IMR-90 (cell line): Measurements from ENCODE around the gene ARVCF. TPM values are rescaled to one million over a fixed set of nuclear protein-coding genes. Genes with fewer than 3 reads are reported as not detected.

Experiments
- ATAC-seq: fragments of 200-7000 bp; cut with Tn5 transposase; 2 replicates; pipeline ENCODE4 v1.9.1; 2020; ENCODE audit warnings: low read depth, mild to moderate bottlenecking, moderate library complexity
- BruUV-seq: library from RNA; stranded (reverse); fragments of 400-500 nt; replicated peaks from 2 replicates; lab custom pipeline; 2021; lab: Mats Ljungman, UMichigan
- CTCF ChIA-PET: fragments of 300-600 bp; formaldehyde crosslinking; extraction: SDS; loops from one replicate; lab custom pipeline; 2021; ENCODE audit warnings: antibody characterized with exemption; lab: Yijun Ruan, JAX
- POLR2A ChIA-PET: fragments of 300-600 bp; sonication (Branson Sonifier 250); formaldehyde crosslinking; loops from one replicate; lab custom pipeline; 2022; ENCODE audit warnings: antibody characterized with exemption; ENCODE audit not compliant: unreplicated experiment; lab: Charles Lee
- DNase-seq: peaks from one replicate; pipeline ENCODE4 v3.0.0; 2013
- H2AFZ ChIP-seq: replicated peaks from 2 replicates; pipeline ENCODE3; 2013; ENCODE audit warnings: low read length, mild to moderate bottlenecking; ENCODE audit not compliant: poor library complexity
- H2AK5ac ChIP-seq: 2 replicates; pipeline ENCODE4 v1.6.1; 2013; ENCODE audit warnings: low read depth, low read length, inconsistent platforms
- H2AK9ac ChIP-seq: replicated peaks from 2 replicates; pipeline ENCODE3; 2013; ENCODE audit warnings: mild to moderate bottlenecking, low read depth, low read length, moderate library complexity; ENCODE audit not compliant: poor library complexity
- H2BK120ac ChIP-seq: 2 replicates; pipeline ENCODE4 v1.6.1; 2013; ENCODE audit warnings: low read depth, low read length, inconsistent platforms
- H2BK15ac ChIP-seq: 3 replicates; pipeline ENCODE4 v1.6.1; 2013; ENCODE audit warnings: low read depth, low read length, inconsistent platforms
- H2BK20ac ChIP-seq: 2 replicates; pipeline ENCODE4 v1.6.1; 2013; ENCODE audit warnings: low read depth, mild to moderate bottlenecking, inconsistent platforms, low read length, moderate library complexity
- H2BK5ac ChIP-seq: 2 replicates; pipeline ENCODE4 v1.6.1; 2013; ENCODE audit warnings: mild to moderate bottlenecking, low read depth, low read length, inconsistent platforms; ENCODE audit not compliant: poor library complexity, severe bottlenecking
- H3K14ac ChIP-seq: replicated peaks from 2 replicates; pipeline ENCODE4 v1.6.1; 2013; ENCODE audit warnings: low read depth, low read length, inconsistent platforms
- H3K18ac ChIP-seq: 2 replicates; pipeline ENCODE4 v1.6.1; 2013; ENCODE audit warnings: low read depth, low read length, control low read depth
- H3K23ac ChIP-seq: 2 replicates; pipeline ENCODE4 v1.6.1; 2013; ENCODE audit warnings: low read depth, low read length, inconsistent platforms
- H3K27ac ChIP-seq: 2 replicates; pipeline ENCODE4 v1.5.1; 2013; ENCODE audit warnings: mild to moderate bottlenecking, control low read depth, low read length; ENCODE audit not compliant: insufficient read depth
- H3K27me3 ChIP-seq: 2 replicates; pipeline ENCODE4 v1.6.1; 2013; ENCODE audit warnings: low read length; ENCODE audit not compliant: control insufficient read depth, insufficient read depth
- H3K36me3 ChIP-seq: 2 replicates; pipeline ENCODE4 v1.6.1; 2013; ENCODE audit warnings: low read length, mixed read lengths; ENCODE audit not compliant: control insufficient read depth, insufficient read depth
- H3K4ac ChIP-seq: 2 replicates; pipeline ENCODE4 v1.6.1; 2013; ENCODE audit warnings: low read depth, low read length, inconsistent platforms
- H3K4me1 ChIP-seq: 2 replicates; pipeline ENCODE4 v1.6.1; 2013; ENCODE audit warnings: low read length, mixed read lengths; ENCODE audit not compliant: control insufficient read depth, insufficient read depth
- H3K4me2 ChIP-seq: 2 replicates; pipeline ENCODE4 v1.6.1; 2013; ENCODE audit warnings: low read depth, mild to moderate bottlenecking, control low read depth, low read length, moderate library complexity
- H3K4me3 ChIP-seq: 2 replicates; pipeline ENCODE4 v1.5.1; 2013; ENCODE audit warnings: low read depth, mild to moderate bottlenecking, control low read depth, low read length, moderate library complexity; ENCODE audit not compliant: insufficient read depth
- H3K56ac ChIP-seq: 2 replicates; pipeline ENCODE4 v1.6.1; 2013; ENCODE audit warnings: low read length, inconsistent platforms; ENCODE audit not compliant: insufficient read depth; ENCODE audit errors: extremely low read depth
- H3K79me1 ChIP-seq, 2 experiments: 2 replicates each; pipeline ENCODE4 v1.6.1; 2013; ENCODE audit warnings: low read length in 2 of 2, inconsistent platforms in 1 of 2, low read depth in 1 of 2
- H3K9ac ChIP-seq: 2 replicates; pipeline ENCODE4 v1.6.1; 2013; ENCODE audit warnings: low read depth, low read length, control low read depth
- H3K9me1 ChIP-seq: 2 replicates; pipeline ENCODE4 v1.6.1; 2013; ENCODE audit warnings: low read length, inconsistent platforms; ENCODE audit not compliant: insufficient read depth
- H3K9me3 ChIP-seq: 2 replicates; pipeline ENCODE4 v1.6.1; 2013; ENCODE audit warnings: low read length; ENCODE audit not compliant: control insufficient read depth, insufficient read depth
- H4K20me1 ChIP-seq: 2 replicates; pipeline ENCODE4 v1.6.1; 2013; ENCODE audit warnings: low read length, inconsistent platforms; ENCODE audit not compliant: insufficient read depth
- H4K5ac ChIP-seq: 2 replicates; pipeline ENCODE4 v1.6.1; 2013; ENCODE audit warnings: mild to moderate bottlenecking, low read depth, low read length, control low read depth
- H4K8ac ChIP-seq, 2 experiments: 2 replicates each; pipeline ENCODE4 v1.6.1; 2013; ENCODE audit warnings: low read depth in 2 of 2, low read length in 2 of 2, control low read depth in 1 of 2, inconsistent platforms in 1 of 2
- H4K91ac ChIP-seq: 2 replicates; pipeline ENCODE4 v1.6.1; 2013; ENCODE audit warnings: low read depth, low read length, inconsistent platforms; ENCODE audit not compliant: insufficient read depth
- BHLHE40 ChIP-seq: fragments of 150-350 bp; IDR thresholded peaks from 2 replicates; pipeline ENCODE4 v1.6.1; 2016; ENCODE audit warnings: mild to moderate bottlenecking, low read depth, low read length
- RAD21 ChIP-seq: IDR thresholded peaks from 2 replicates; pipeline ENCODE4 v1.6.1; 2012; ENCODE audit warnings: low read length, improper control_type of control experiment
- SMC3 ChIP-seq: fragments of 150-350 bp; IDR thresholded peaks from 2 replicates; pipeline ENCODE4 v1.6.1; 2016; ENCODE audit warnings: low read depth, mild to moderate bottlenecking, antibody characterized with exemption, low read length, moderate library complexity
- WGBS, 2 experiments: methylation state at CpG; one replicate each; pipeline versions ENCODE4 v1.1.5 to v1.1.7; 2013; ENCODE audit warnings: missing lambda C conversion rate in 2 of 2; ENCODE audit not compliant: insufficient read length in 1 of 2; ENCODE audit errors: extremely low coverage in 2 of 2; 5-methylcytosine and 5-hydroxymethylcytosine counted together
- dilution Hi-C: fragments of 300-500 bp; cut with HindIII; formaldehyde crosslinking; loops from one replicate; pipeline ENCODE4 v1.14.3; 2018; ENCODE audit warnings: low sequenced_read_pairs; ENCODE audit not compliant: unreplicated experiment
- in situ Hi-C: fragments of 300-500 bp; cut with MboI; formaldehyde crosslinking; loops from 3 replicates; pipeline ENCODE4 v1.14.3; 2019; ENCODE audit warnings: low sequenced_read_pairs, inconsistent platforms, mixed read lengths
- intact Hi-C: fragments of 100-400 bp; cut with micrococcal nuclease; formaldehyde crosslinking; loops from 2 replicates; pipeline ENCODE4 v1.10.0; 2022
- polyA plus RNA-seq, 3 experiments: library from polyadenylated mRNA; depleted of rRNA; stranded (reverse); fragments of >200 nt; gene quantifications; 2 replicates each; pipeline ENCODE4 v1.2.3, GENCODE V29; 2012; ENCODE audit warnings: low replicate concordance in 1 of 3
- total RNA-seq: library from RNA; depleted of rRNA; stranded (reverse); fragments of >200 nt; gene quantifications from 2 replicates; pipeline ENCODE4 v1.2.3, GENCODE V29; 2012

ARVCF gene
- total and polyA plus RNA-seq, 2 of the 4 experiments (the other 2 are of a cell fraction) = 8.6 to 14.1 TPM

DNA sequence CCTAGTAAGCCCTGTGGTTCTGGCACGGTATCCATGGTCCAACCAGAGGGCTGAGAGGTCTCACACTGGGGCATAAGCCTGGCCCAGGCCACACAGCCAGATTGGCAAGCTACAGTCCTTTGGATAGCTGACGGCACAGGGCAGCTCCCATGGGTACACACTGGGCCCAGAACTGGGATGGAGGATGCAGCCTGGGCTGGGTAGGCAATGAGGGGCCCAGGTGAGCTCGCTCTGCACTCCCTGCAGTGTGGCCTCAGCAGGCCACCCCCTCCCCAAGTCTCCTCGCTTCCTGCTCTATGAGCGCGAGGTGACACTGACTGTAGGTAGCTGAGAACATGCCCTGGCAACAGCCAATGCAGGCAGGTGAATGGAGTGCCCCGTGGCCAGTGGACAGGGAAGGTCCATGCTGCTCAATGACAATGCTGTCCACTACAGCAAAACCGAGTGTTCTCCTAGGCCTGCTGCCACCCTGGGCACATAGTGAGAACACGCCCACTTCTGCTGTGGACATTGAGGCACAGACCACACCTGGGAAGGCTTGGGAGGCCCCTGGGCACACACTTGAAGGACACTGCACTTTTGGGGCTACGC lies 3.8 kb downstream of the ARVCF start:
- H3K9me3 ChIP-seq = no peaks in the 10 kb centered on the region
- no peaks in the 10 kb centered on the region for H3K36me3 ChIP-seq
- peak overlapping the region; percentile 87 for H2AK9ac ChIP-seq
- H2BK5ac ChIP-seq = no peak overlapping the region
- H2AK5ac ChIP-seq = peak overlapping the region; percentile 48
- no peak overlapping the region for H3K14ac ChIP-seq
- intact Hi-C loops = loop anchor here (1.0 to 5.0 kb wide), 2 partner anchors 43 to 281 kb away; no protein-coding TSS in a partner anchor
- in situ Hi-C loops = loop anchor here (5.0 kb wide), 1 partner anchor 41 kb away; no protein-coding TSS in a partner anchor
- no peak for ATAC-seq
- ChIA-PET CTCF (interaction anchor here (0.5 to 1.8 kb wide), 11 partner anchors 9 to 1890 kb away, joined by 3 to 8 read pairs (median 5); no protein-coding TSS in a partner anchor), POLR2A (no interaction called here)
- H3K56ac ChIP-seq = no peak overlapping the region
- TF ChIP-seq BHLHE40 (no peak), RAD21 (no peak), SMC3 (no peak)
- H3K23ac ChIP-seq = no peak overlapping the region
- H3K9me1 ChIP-seq = no peaks in the 10 kb centered on the region
- H3K27ac ChIP-seq = no peak overlapping the region
- BruUV-seq = no TSS peak
- peaks cover 27% of the 10 kb centered on the region for H3K27me3 ChIP-seq
- H3K4me3 ChIP-seq = no peak overlapping the region
- no peak overlapping the region for H3K4me2 ChIP-seq
- H4K91ac ChIP-seq = no peak overlapping the region
- peak overlapping the region; percentile 58 for H3K4ac ChIP-seq
- dilution Hi-C loops = no loop called here
- no peaks in the 10 kb centered on the region for H3K4me1 ChIP-seq
- no peak for DNase-seq
- H3K9ac ChIP-seq = no peak overlapping the region
- H2BK120ac ChIP-seq = no peak overlapping the region
- no peak overlapping the region for H3K18ac ChIP-seq
- H4K5ac ChIP-seq = no peak overlapping the region
- H4K8ac ChIP-seq = peak overlapping the region in 1 of 2 experiments; percentile 60; a peak in 1 of 4 replicates
- 75% methylated on average over 4 of the region's 10 CpGs; no CpG with 5 or more reads in 1 of the 2 experiments for WGBS, 2 experiments
- H2BK20ac ChIP-seq = no peak overlapping the region
- H4K20me1 ChIP-seq = no peaks in the 10 kb centered on the region
- no peak overlapping the region for H2BK15ac ChIP-seq
- H3K79me1 ChIP-seq = no peaks in the 10 kb centered on the region
- H2AFZ ChIP-seq = peak overlapping the region; percentile 87
